OCI-LY7 (cell line): ENCODE measurements around the gene RBM19. TPM values are rescaled to one million over a fixed set of nuclear protein-coding genes. Genes with fewer than 3 reads are reported as not detected.

Experiments
- BruUV-seq: library from RNA; stranded (reverse); fragments of 400-500 nt; replicated peaks from 2 replicates; lab custom pipeline; 2021; lab: Mats Ljungman, UMichigan
- CTCF ChIA-PET: fragments of 300-600 bp; sonication (Branson Sonifier 250); formaldehyde crosslinking; loops from one replicate; lab custom pipeline; 2022; ENCODE audit warnings: antibody characterized with exemption; ENCODE audit not compliant: unreplicated experiment; lab: Charles Lee
- POLR2A ChIA-PET: fragments of 300-600 bp; sonication (Branson Sonifier 250); formaldehyde crosslinking; loops from one replicate; lab custom pipeline; 2022; ENCODE audit warnings: antibody characterized with exemption; lab: Charles Lee
- DNase-seq: peaks from one replicate; pipeline ENCODE4 v3.0.0-alpha.2; 2015; ENCODE audit warnings: low spot score
- H2AFZ ChIP-seq: fragments of 200-600 bp; sonication (generic), shearing (Covaris generic); 2 replicates; pipeline ENCODE4 v1.6.1; 2014; ENCODE audit warnings: mild to moderate bottlenecking, antibody characterized with exemption, low read length, moderate library complexity
- H3K27ac ChIP-seq: fragments of 200-600 bp; sonication (generic); 2 replicates; pipeline ENCODE4 v1.5.1; 2014; ENCODE audit warnings: mixed run types, low read depth, mild to moderate bottlenecking, moderate library complexity, low read length, inconsistent platforms; ENCODE audit not compliant: poor library complexity, severe bottlenecking
- H3K36me3 ChIP-seq: fragments of 200-600 bp; sonication (generic); 2 replicates; pipeline ENCODE4 v1.6.1; 2014; ENCODE audit warnings: mild to moderate bottlenecking, antibody characterized with exemption, low read length, moderate library complexity, mixed read lengths; ENCODE audit not compliant: insufficient read depth
- H3K4me1 ChIP-seq: fragments of 200-600 bp; sonication (generic); 2 replicates; pipeline ENCODE4 v1.5.1; 2014; ENCODE audit warnings: mild to moderate bottlenecking, low read length; ENCODE audit not compliant: insufficient read depth, poor library complexity, severe bottlenecking
- H3K4me2 ChIP-seq: fragments of 200-600 bp; sonication (generic); 2 replicates; pipeline ENCODE4 v1.6.1; 2014; ENCODE audit warnings: mild to moderate bottlenecking, low read length
- H3K4me3 ChIP-seq: fragments of 200-600 bp; sonication (generic); 2 replicates; pipeline ENCODE4 v1.5.1; 2014; ENCODE audit warnings: mild to moderate bottlenecking, low read depth, low read length; ENCODE audit not compliant: poor library complexity, severe bottlenecking
- H3K79me2 ChIP-seq: fragments of 200-600 bp; sonication (generic); 2 replicates; pipeline ENCODE4 v1.6.1; 2016; ENCODE audit warnings: low read depth, mild to moderate bottlenecking, low read length, moderate library complexity, mixed read lengths; ENCODE audit not compliant: insufficient read depth
- H3K9me2 ChIP-seq: fragments of 200-600 bp; sonication (generic); 2 replicates; pipeline ENCODE4 v1.6.1; 2016; ENCODE audit warnings: mild to moderate bottlenecking, low read length, mixed read lengths; ENCODE audit not compliant: insufficient read depth
- H3K9me3 ChIP-seq: fragments of 200-600 bp; sonication (generic); 2 replicates; pipeline ENCODE4 v1.6.1; 2014; ENCODE audit warnings: mild to moderate bottlenecking, mixed run types, low read length, mixed read lengths
- H4K20me1 ChIP-seq: fragments of 200-600 bp; sonication (generic); 2 replicates; pipeline ENCODE4 v1.6.1; 2014; ENCODE audit warnings: mild to moderate bottlenecking, antibody characterized with exemption, low read length, moderate library complexity, mixed read lengths; ENCODE audit not compliant: insufficient read depth
- EZH2phosphoT487 ChIP-seq: fragments of 200-600 bp; sonication (generic); IDR thresholded peaks from 2 replicates; pipeline ENCODE4 v1.6.1; 2018; ENCODE audit warnings: low read depth, borderline replicate concordance, mild to moderate bottlenecking, mixed run types, antibody characterized with exemption, low read length, moderate library complexity, mixed read lengths
- intact Hi-C: fragments of 100-400 bp; cut with micrococcal nuclease; formaldehyde crosslinking; loops from one replicate; pipeline ENCODE4 v1.10.0; 2022; ENCODE audit not compliant: unreplicated experiment
- total RNA-seq, 2 experiments: library from RNA; depleted of rRNA in 1 of 2; stranded (reverse); fragments of >200 nt in 1 of 2; shearing (Covaris generic) in 1 of 2; gene quantifications; 2 replicates each; pipeline ENCODE4 v1.2.3, GENCODE V29; 2014 to 2022
- TF ChIP-seq, protein P1 (sequence below): fragments of 200-600 bp; sonication (generic); conservative IDR thresholded peaks from 2 replicates; pipeline ENCODE4 v1.5.1; 2014; ENCODE audit warnings: mild to moderate bottlenecking, antibody characterized with exemption, low read length, moderate library complexity, mixed read lengths

RBM19 gene
- total RNA-seq, 2 experiments from 2014 or later = 37.8 to 46.2 TPM

DNA sequence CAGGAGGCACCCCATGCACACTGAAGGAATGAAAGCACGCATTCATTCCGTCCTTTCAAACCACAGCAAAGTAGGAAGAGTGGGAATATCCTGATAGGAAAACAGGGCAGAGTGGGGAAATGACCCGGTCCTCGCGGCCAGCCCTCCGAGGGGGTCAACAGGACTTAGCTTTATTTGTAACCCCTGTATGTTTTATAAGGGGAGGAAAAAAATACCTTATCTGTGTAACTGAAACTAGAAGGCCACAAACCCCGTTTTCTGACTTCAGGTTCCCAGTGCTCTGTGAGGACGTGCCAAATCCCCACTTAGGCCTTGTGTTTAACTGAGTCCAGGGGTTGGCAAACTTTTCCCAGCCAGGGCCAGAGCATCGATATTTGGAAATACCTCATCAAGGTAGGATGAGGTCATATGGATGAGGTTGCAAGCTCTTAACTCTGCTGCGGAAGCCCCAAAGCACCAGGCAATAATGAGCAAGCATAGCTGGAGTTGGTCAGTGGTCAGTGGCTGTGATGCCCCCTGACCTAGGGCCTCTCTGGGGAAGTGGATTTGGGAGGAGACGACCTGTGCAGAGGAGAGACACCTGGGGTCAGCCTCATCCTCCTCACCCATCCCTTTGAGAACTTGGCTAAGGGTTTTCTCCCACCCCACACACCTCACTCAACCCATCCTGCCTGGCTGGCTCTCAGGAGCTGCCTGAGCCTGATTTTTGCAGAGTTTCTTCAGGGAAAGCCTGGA, 58.5 kb downstream of the RBM19 start:
- H3K36me3 ChIP-seq = peaks cover 34% of the 10 kb centered on the region
- intact Hi-C loops = no loop called here

DNA sequence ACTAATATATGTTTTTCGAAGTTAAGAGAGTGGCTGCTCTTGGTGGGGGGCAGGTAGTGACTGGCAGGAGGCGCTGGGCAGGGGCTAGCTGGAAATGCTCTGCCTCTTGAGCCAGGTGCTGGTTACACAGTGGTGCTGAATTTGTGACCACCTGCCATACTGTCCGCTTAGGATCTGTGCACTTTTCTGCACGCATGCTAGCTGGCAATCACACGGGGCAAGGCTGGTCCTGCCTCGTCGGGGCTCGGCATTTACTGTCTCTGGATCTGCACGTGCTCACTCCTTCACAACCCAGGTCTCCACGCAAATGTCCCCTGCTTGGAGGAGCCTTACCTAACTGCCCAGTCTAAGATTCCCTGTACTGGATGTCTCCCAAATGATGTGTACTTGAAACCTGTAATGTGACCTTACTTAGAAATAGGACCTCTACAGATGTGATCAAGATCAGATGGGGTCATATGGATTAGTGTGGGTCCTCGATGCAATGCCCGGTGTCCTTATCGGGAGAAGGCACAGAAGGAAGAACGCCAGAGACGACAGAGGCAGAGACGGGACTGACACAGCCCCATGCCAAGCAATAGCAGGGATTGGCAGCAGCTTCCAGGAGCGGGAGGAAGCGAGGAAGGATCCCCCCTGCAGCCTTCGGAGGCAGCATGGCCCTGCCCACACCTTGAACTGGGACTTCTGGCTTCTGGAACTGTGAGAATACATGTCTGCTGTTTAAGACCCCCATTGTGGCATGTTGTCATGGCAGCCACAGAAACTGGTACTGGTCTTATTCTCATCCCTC, 59.5 kb downstream of the RBM19 start:
- Histone ChIP-seq H3K9me2 (no peaks in the 10 kb centered on the region), H4K20me1 (no peaks in the 10 kb centered on the region), H3K79me2 (no peaks in the 10 kb centered on the region), H3K36me3 (peaks cover 34% of the 10 kb centered on the region), H3K27ac (no peak overlapping the region), H3K4me1 (no peaks in the 10 kb centered on the region), H2AFZ (no peak overlapping the region), H3K4me3 (no peak overlapping the region), H3K4me2 (no peak overlapping the region), H3K9me3 (no peaks in the 10 kb centered on the region)
- POLR2A ChIA-PET = no interaction called here
- intact Hi-C loops = no loop called here
- no peak for TF ChIP-seq EZH2phosphoT487
- TF ChIP-seq, protein P1, sequence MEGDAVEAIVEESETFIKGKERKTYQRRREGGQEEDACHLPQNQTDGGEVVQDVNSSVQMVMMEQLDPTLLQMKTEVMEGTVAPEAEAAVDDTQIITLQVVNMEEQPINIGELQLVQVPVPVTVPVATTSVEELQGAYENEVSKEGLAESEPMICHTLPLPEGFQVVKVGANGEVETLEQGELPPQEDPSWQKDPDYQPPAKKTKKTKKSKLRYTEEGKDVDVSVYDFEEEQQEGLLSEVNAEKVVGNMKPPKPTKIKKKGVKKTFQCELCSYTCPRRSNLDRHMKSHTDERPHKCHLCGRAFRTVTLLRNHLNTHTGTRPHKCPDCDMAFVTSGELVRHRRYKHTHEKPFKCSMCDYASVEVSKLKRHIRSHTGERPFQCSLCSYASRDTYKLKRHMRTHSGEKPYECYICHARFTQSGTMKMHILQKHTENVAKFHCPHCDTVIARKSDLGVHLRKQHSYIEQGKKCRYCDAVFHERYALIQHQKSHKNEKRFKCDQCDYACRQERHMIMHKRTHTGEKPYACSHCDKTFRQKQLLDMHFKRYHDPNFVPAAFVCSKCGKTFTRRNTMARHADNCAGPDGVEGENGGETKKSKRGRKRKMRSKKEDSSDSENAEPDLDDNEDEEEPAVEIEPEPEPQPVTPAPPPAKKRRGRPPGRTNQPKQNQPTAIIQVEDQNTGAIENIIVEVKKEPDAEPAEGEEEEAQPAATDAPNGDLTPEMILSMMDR = no peak
- no TSS peak for BruUV-seq
- no peak for DNase-seq
- CTCF ChIA-PET = no interaction called here

More for the DNA sequence above, 58.5 kb downstream of the RBM19 start:
- TF ChIP-seq, protein P1 = no peak
- no peak for TF ChIP-seq EZH2phosphoT487
- Histone ChIP-seq H3K27ac (no peak overlapping the region), H3K9me3 (no peaks in the 10 kb centered on the region), H4K20me1 (no peaks in the 10 kb centered on the region), H3K9me2 (no peaks in the 10 kb centered on the region), H3K4me2 (no peak overlapping the region), H2AFZ (no peak overlapping the region), H3K79me2 (no peaks in the 10 kb centered on the region), H3K4me1 (no peaks in the 10 kb centered on the region), H3K4me3 (no peak overlapping the region)
- POLR2A ChIA-PET = no interaction called here
- CTCF ChIA-PET = no interaction called here
- DNase-seq = no peak
- no TSS peak for BruUV-seq

DNA sequence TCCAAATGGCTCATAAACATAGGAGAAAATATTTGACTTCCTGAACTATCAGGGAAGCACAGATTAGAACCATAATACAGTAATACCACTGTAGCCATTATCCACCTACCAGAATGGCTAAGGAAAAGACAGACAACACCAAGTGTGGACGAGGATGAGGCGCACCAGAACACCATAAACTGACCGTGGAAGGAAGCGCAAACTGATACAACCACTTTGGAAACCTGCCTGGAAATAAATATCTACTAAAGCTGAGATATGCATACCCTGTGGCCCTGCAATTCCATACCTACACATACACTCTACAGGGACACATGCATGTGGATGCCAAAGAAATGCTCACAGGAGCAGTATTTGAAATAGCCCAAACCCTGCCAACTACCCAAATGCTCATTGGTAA, 60.3 kb downstream of the RBM19 start:
- no TSS peak for BruUV-seq

More for the DNA sequence above, 60.3 kb downstream of the RBM19 start:
- no peaks in the 10 kb centered on the region for H3K9me3 ChIP-seq
- DNase-seq = no peak
- POLR2A ChIA-PET = no interaction called here
- no peak for TF ChIP-seq EZH2phosphoT487
- TF ChIP-seq, protein P1 = no peak
- H3K4me3 ChIP-seq = no peak overlapping the region
- no peaks in the 10 kb centered on the region for H4K20me1 ChIP-seq
- CTCF ChIA-PET = no interaction called here
- intact Hi-C loops = no loop called here
- peaks cover 34% of the 10 kb centered on the region for H3K36me3 ChIP-seq
- no peaks in the 10 kb centered on the region for H3K9me2 ChIP-seq
- no peak overlapping the region for H3K27ac ChIP-seq
- no peak overlapping the region for H3K4me2 ChIP-seq
- H2AFZ ChIP-seq = no peak overlapping the region
- no peaks in the 10 kb centered on the region for H3K4me1 ChIP-seq
- H3K79me2 ChIP-seq = no peaks in the 10 kb centered on the region
